Measurements from ENCODE around the gene IQGAP3. TPM values are rescaled to one million over a fixed set of nuclear protein-coding genes. Genes with fewer than 3 reads are reported as not detected.

The IQGAP3 gene
- total RNA-seq, 1 experiment from 2014 or later = 25.6 TPM

DNA sequence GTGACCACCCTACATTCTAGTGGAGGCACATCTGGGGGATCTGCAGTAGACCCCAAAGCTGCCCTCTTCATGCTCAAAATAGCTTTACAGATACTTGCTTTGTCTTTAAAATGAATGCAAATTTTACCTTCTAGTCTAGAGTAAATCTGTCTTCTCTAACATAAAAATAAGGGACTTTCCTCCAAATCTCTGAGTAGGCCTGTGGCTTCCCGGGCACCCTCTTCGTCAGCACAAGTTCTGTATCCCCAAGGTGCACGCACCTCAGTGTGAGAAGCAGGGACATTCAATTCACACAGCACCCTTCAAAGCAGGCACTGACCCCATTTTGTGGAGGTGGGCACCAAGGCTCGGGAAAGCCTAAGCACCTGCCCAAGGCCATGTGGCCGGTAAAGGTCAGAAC is 90.8 kb downstream of the IQGAP3 start:
- peaks cover 6% of the 10 kb centered on the region for H3K36me3 ChIP-seq (ENCODE audit: control insufficient read depth, insufficient read depth, low read length)
- DNase-seq (ENCODE audit: low read depth, low spot score) = no peak
- no peak overlapping the region for H3K4me3 ChIP-seq (ENCODE audit: low read depth in 2 of 2, low read length in 2 of 2)
- BruUV-seq (replicated peaks) = no TSS peak
- TF ChIP-seq, protein P1, sequence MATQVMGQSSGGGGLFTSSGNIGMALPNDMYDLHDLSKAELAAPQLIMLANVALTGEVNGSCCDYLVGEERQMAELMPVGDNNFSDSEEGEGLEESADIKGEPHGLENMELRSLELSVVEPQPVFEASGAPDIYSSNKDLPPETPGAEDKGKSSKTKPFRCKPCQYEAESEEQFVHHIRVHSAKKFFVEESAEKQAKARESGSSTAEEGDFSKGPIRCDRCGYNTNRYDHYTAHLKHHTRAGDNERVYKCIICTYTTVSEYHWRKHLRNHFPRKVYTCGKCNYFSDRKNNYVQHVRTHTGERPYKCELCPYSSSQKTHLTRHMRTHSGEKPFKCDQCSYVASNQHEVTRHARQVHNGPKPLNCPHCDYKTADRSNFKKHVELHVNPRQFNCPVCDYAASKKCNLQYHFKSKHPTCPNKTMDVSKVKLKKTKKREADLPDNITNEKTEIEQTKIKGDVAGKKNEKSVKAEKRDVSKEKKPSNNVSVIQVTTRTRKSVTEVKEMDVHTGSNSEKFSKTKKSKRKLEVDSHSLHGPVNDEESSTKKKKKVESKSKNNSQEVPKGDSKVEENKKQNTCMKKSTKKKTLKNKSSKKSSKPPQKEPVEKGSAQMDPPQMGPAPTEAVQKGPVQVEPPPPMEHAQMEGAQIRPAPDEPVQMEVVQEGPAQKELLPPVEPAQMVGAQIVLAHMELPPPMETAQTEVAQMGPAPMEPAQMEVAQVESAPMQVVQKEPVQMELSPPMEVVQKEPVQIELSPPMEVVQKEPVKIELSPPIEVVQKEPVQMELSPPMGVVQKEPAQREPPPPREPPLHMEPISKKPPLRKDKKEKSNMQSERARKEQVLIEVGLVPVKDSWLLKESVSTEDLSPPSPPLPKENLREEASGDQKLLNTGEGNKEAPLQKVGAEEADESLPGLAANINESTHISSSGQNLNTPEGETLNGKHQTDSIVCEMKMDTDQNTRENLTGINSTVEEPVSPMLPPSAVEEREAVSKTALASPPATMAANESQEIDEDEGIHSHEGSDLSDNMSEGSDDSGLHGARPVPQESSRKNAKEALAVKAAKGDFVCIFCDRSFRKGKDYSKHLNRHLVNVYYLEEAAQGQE (IDR thresholded peaks at IDR 0.05; ENCODE audit: insufficient read depth in 1 of 2, low read depth in 2 of 2, low read length in 1 of 2) = no peak
- TF ChIP-seq, protein P2, sequence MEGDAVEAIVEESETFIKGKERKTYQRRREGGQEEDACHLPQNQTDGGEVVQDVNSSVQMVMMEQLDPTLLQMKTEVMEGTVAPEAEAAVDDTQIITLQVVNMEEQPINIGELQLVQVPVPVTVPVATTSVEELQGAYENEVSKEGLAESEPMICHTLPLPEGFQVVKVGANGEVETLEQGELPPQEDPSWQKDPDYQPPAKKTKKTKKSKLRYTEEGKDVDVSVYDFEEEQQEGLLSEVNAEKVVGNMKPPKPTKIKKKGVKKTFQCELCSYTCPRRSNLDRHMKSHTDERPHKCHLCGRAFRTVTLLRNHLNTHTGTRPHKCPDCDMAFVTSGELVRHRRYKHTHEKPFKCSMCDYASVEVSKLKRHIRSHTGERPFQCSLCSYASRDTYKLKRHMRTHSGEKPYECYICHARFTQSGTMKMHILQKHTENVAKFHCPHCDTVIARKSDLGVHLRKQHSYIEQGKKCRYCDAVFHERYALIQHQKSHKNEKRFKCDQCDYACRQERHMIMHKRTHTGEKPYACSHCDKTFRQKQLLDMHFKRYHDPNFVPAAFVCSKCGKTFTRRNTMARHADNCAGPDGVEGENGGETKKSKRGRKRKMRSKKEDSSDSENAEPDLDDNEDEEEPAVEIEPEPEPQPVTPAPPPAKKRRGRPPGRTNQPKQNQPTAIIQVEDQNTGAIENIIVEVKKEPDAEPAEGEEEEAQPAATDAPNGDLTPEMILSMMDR (IDR thresholded peaks at IDR 0.05) = no peak
- TF ChIP-seq POLR2AphosphoS5 (IDR thresholded peaks at IDR 0.05; ENCODE audit: low read depth, low read length) (no peak), TCF7L2 (IDR thresholded peaks at IDR 0.05; ENCODE audit: low read depth, low read length) (no peak), SIN3A (IDR thresholded peaks at IDR 0.05; ENCODE audit: borderline replicate concordance, insufficient read depth, low read depth, low read length) (no peak)
- intact Hi-C loops (cut with micrococcal nuclease; ENCODE audit: unreplicated experiment) (no loop called here), in situ Hi-C loops (cut with HindIII; ENCODE audit: low pct_unique_long_range_greater_than_20kb, low sequenced_read_pairs) (no loop called here)
- H3K27ac ChIP-seq (ENCODE audit: low read length) = no peak overlapping the region
- no peaks in the 10 kb centered on the region for H3K27me3 ChIP-seq (ENCODE audit: control insufficient read depth, insufficient read depth, low read length)
- ChIA-PET CTCF (interaction anchor here (0.7 kb wide), 1 partner anchor 15 kb away, joined by 3 read pairs; no protein-coding TSS in a partner anchor), POLR2A (no interaction called here)
- no peaks in the 10 kb centered on the region for H3K9me3 ChIP-seq (ENCODE audit: control insufficient read depth, insufficient read depth, low read depth, low read length)
- ATAC-seq = no peak
- no peaks in the 10 kb centered on the region for H3K4me1 ChIP-seq (ENCODE audit: control insufficient read depth, insufficient read depth, low read length)

DNA sequence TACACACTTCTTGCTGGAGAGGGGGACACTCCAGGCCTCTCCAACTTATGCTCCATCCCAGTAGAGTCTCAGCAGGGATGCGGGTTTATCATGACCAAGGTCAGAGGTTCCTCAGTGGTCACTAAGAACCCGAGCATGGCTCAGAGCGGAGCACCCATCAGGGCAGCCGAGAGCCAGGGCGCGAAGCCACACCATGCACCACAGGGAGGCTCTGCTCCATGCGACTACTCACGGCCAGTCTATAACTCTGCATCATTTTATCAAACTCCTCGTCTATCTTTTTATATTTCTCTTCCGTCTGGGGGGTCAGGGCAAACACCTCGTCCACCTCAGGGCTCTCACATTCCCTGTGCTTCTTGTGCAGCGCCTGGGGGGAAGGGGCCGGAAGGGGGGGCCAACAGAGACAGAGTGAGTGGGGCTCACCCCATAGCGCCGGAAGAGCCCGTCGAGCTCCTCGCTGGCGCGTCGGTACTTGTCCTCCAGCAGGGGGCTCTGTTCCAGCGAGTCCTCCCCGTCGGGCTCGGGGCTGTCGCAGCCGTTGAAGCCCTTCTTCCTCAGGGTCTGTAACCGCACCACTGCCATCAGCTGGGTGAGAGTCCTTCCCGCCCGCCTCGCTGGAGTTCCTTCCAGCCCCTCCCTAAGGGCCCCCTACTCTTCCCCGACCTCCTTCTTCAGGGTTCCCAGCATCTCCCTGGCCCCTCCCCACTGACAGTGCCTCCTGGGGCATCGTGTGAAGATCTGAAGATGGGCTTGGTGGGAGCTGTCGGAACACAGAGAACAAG is 91.8 kb downstream of the IQGAP3 start:
- no TSS peak for BruUV-seq (replicated peaks)
- peak; percentile 75 for ATAC-seq
- no peak for DNase-seq (ENCODE audit: low read depth, low spot score)
- no peaks in the 10 kb centered on the region for H3K27me3 ChIP-seq (ENCODE audit: control insufficient read depth, insufficient read depth, low read length)
- peaks cover 6% of the 10 kb centered on the region for H3K36me3 ChIP-seq (ENCODE audit: control insufficient read depth, insufficient read depth, low read length)
- POLR2A ChIA-PET = no interaction called here
- intact Hi-C loops (cut with micrococcal nuclease; ENCODE audit: unreplicated experiment) (no loop called here), in situ Hi-C loops (cut with HindIII; ENCODE audit: low pct_unique_long_range_greater_than_20kb, low sequenced_read_pairs) (no loop called here)
- no peaks in the 10 kb centered on the region for H3K4me1 ChIP-seq (ENCODE audit: control insufficient read depth, insufficient read depth, low read length)
- CTCF ChIA-PET = interaction anchor here (0.6 to 1.0 kb wide), 7 partner anchors 9 to 40 kb away, joined by 3 to 8 read pairs (median 4); no protein-coding TSS in a partner anchor
- no peaks in the 10 kb centered on the region for H3K9me3 ChIP-seq (ENCODE audit: control insufficient read depth, insufficient read depth, low read depth, low read length)
- no peak overlapping the region for H3K27ac ChIP-seq (ENCODE audit: low read length)
- TF ChIP-seq TCF7L2 (IDR thresholded peaks at IDR 0.05; ENCODE audit: low read depth, low read length) = no peak
- TF ChIP-seq, protein P2 (IDR thresholded peaks at IDR 0.05) = peak; percentile 87
- no peak for TF ChIP-seq SIN3A (IDR thresholded peaks at IDR 0.05; ENCODE audit: borderline replicate concordance, insufficient read depth, low read depth, low read length)
- no peak overlapping the region for H3K4me3 ChIP-seq (ENCODE audit: low read depth in 2 of 2, low read length in 2 of 2)
